ENCODE results near the gene FAM222A. TPM values are rescaled to one million over a fixed set of nuclear protein-coding genes. Genes with fewer than 3 reads are reported as not detected.

The FAM222A gene
- total RNA-seq, 5 donors from 2014 or later (not counting 1 experiment from before 2014, with no cell fraction given): 0.95 to 4.2 (median 1.6) TPM

- POLR2A ChIA-PET: interaction anchor here in 1 of 2 donors (0.6 kb wide), 1 partner anchor 292 kb away, joined by 6 read pairs; no protein-coding TSS in a partner anchor
- H3K4me1 Mint-ChIP-seq: peaks cover 5 to 8% (median 5%) of the 10 kb centered on the region in 3 donors
- no peak overlapping the region for H3K27ac Mint-ChIP-seq
- Histone ChIP-seq H3K4me1 (ENCODE audit: control insufficient read depth in 1 of 2, extremely low read depth in 1 of 2, insufficient read depth in 2 of 2, low read length in 2 of 2) (no peaks in the 10 kb centered on the region), H3K27me3 (replicated peaks in 1 of 2; ENCODE audit: control insufficient read depth in 2 of 2, extremely low read depth in 1 of 2, insufficient read depth in 2 of 2, low read length in 1 of 2) (peaks cover 0 to 16% of the 10 kb centered on the region in 2 experiments), H3K4me3 (ENCODE audit: control insufficient read depth in 1 of 2, extremely low read depth in 1 of 2, low read length in 1 of 2) (no peak overlapping the region), H3K9me3 (no peaks in the 10 kb centered on the region), H3K36me3 (ENCODE audit: control insufficient read depth in 2 of 2, extremely low read depth in 1 of 2, insufficient read depth in 1 of 2, low read length in 1 of 2) (no peaks in the 10 kb centered on the region), H3K27ac (ENCODE audit: low read length) (no peak overlapping the region)
- CTCF ChIA-PET: no interaction called here
- no peaks in the 10 kb centered on the region for H3K9me3 Mint-ChIP-seq
- WGBS (ENCODE audit: insufficient coverage): 73% methylated on average over 8 of the region's 16 CpGs
- DNase-seq: no peak
- no peaks in the 10 kb centered on the region for H3K36me3 Mint-ChIP-seq
- no peak overlapping the region for H3K4me3 Mint-ChIP-seq
- no peak for ATAC-seq (replicated peaks in 1 of 4)
- H3K27me3 Mint-ChIP-seq: no peaks in the 10 kb centered on the region
Measured at GRCh38 chr12:109770104-109770860, 56.7 kb downstream of the FAM222A start.

- ATAC-seq (replicated peaks in 1 of 4) (no peak), DNase-seq (peak in 1 of 35 experiments; percentile 11)
- Histone ChIP-seq H3K27me3 (replicated peaks in 1 of 2; ENCODE audit: control insufficient read depth in 2 of 2, extremely low read depth in 1 of 2, insufficient read depth in 2 of 2, low read length in 1 of 2) (peaks cover 0 to 19% of the 10 kb centered on the region in 2 experiments), H3K9me3 (no peaks in the 10 kb centered on the region), H3K27ac (ENCODE audit: low read length) (no peak overlapping the region), H3K4me1 (ENCODE audit: control insufficient read depth in 1 of 2, extremely low read depth in 1 of 2, insufficient read depth in 2 of 2, low read length in 2 of 2) (no peaks in the 10 kb centered on the region), H3K36me3 (ENCODE audit: control insufficient read depth in 2 of 2, extremely low read depth in 1 of 2, insufficient read depth in 1 of 2, low read length in 1 of 2) (no peaks in the 10 kb centered on the region), H3K4me3 (ENCODE audit: control insufficient read depth in 1 of 2, extremely low read depth in 1 of 2, low read length in 1 of 2) (no peak overlapping the region)
- Mint-ChIP-seq H3K27me3 (no peaks in the 10 kb centered on the region), H3K27ac (no peak overlapping the region), H3K36me3 (no peaks in the 10 kb centered on the region), H3K9me3 (no peaks in the 10 kb centered on the region), H3K4me1 (peaks cover 5 to 8% (median 5%) of the 10 kb centered on the region in 3 donors), H3K4me3 (no peak overlapping the region)
- CTCF ChIA-PET: interaction anchor here in 1 of 2 donors (0.6 kb wide), 1 partner anchor 1295 kb away, joined by 5 read pairs; no protein-coding TSS in a partner anchor
- WGBS (ENCODE audit: insufficient coverage): 83% methylated on average over 14 of the region's 17 CpGs
- POLR2A ChIA-PET: interaction anchor here in 1 of 2 donors (0.6 kb wide), 1 partner anchor 291 kb away, joined by 6 read pairs; no protein-coding TSS in a partner anchor
Measured at GRCh38 chr12:109770861-109771670, 57.4 kb downstream of the FAM222A start.

GRCh38 chr12:109771746-109772621 is 58.4 kb downstream of the FAM222A start:
- peaks cover 5 to 8% (median 5%) of the 10 kb centered on the region in 3 donors for H3K4me1 Mint-ChIP-seq
- H3K4me3 Mint-ChIP-seq: no peak overlapping the region
- H3K27me3 Mint-ChIP-seq: no peaks in the 10 kb centered on the region
- H3K4me3 ChIP-seq (ENCODE audit: control insufficient read depth in 1 of 2, extremely low read depth in 1 of 2, low read length in 1 of 2): no peak overlapping the region
- no peak overlapping the region for H3K27ac ChIP-seq (ENCODE audit: low read length)
- no peaks in the 10 kb centered on the region for H3K4me1 ChIP-seq (ENCODE audit: control insufficient read depth in 1 of 2, extremely low read depth in 1 of 2, insufficient read depth in 2 of 2, low read length in 2 of 2)
- H3K27ac Mint-ChIP-seq: no peak overlapping the region
- CTCF ChIA-PET: interaction anchor here in 1 of 2 donors (0.6 to 1.4 kb wide), 2 partner anchors 279 to 344 kb away, joined by 3 to 4 read pairs; no protein-coding TSS in a partner anchor
- no peaks in the 10 kb centered on the region for H3K36me3 ChIP-seq (ENCODE audit: control insufficient read depth in 2 of 2, extremely low read depth in 1 of 2, insufficient read depth in 1 of 2, low read length in 1 of 2)
- peak in 1 of 35 experiments; percentile 21 for DNase-seq
- peaks cover 0 to 19% of the 10 kb centered on the region in 2 experiments for H3K27me3 ChIP-seq (replicated peaks in 1 of 2; ENCODE audit: control insufficient read depth in 2 of 2, extremely low read depth in 1 of 2, insufficient read depth in 2 of 2, low read length in 1 of 2)
- no peak for ATAC-seq (replicated peaks in 1 of 4)
- POLR2A ChIA-PET: interaction anchor here in 1 of 2 donors (0.5 kb wide), 1 partner anchor 11 kb away, joined by 4 read pairs; no protein-coding TSS in a partner anchor
- H3K36me3 Mint-ChIP-seq: no peaks in the 10 kb centered on the region
- H3K9me3 Mint-ChIP-seq: no peaks in the 10 kb centered on the region
- WGBS (ENCODE audit: insufficient coverage): 69% methylated on average over 7 of the region's 17 CpGs
- no peaks in the 10 kb centered on the region for H3K9me3 ChIP-seq

GRCh38 chr12:109772622-109773321 is 59.1 kb downstream of the FAM222A start:
- WGBS (ENCODE audit: insufficient coverage): 84% methylated on average over 4 of the region's 12 CpGs
- H3K9me3 Mint-ChIP-seq: no peaks in the 10 kb centered on the region
- ATAC-seq (replicated peaks in 1 of 4) (no peak), DNase-seq (peak in 1 of 35 experiments; percentile 5)
- H3K36me3 Mint-ChIP-seq: no peaks in the 10 kb centered on the region
- H3K4me3 Mint-ChIP-seq: no peak overlapping the region
- ChIA-PET POLR2A (no interaction called here), CTCF (interaction anchor here in 1 of 2 donors (0.6 to 1.4 kb wide), 2 partner anchors 114 to 345 kb away, joined by 3 read pairs; no protein-coding TSS in a partner anchor)
- peaks cover 0 to 19% of the 10 kb centered on the region in 2 experiments for H3K27me3 ChIP-seq (replicated peaks in 1 of 2; ENCODE audit: control insufficient read depth in 2 of 2, extremely low read depth in 1 of 2, insufficient read depth in 2 of 2, low read length in 1 of 2)
- H3K9me3 ChIP-seq: no peaks in the 10 kb centered on the region
- no peak overlapping the region for H3K27ac ChIP-seq (ENCODE audit: low read length)
- no peaks in the 10 kb centered on the region for H3K4me1 ChIP-seq (ENCODE audit: control insufficient read depth in 1 of 2, extremely low read depth in 1 of 2, insufficient read depth in 2 of 2, low read length in 2 of 2)
- H3K4me1 Mint-ChIP-seq: peaks cover 11 to 14% (median 11%) of the 10 kb centered on the region in 3 donors
- H3K4me3 ChIP-seq (ENCODE audit: control insufficient read depth in 1 of 2, extremely low read depth in 1 of 2, low read length in 1 of 2): no peak overlapping the region
- H3K27ac Mint-ChIP-seq: no peak overlapping the region
- no peaks in the 10 kb centered on the region for H3K36me3 ChIP-seq (ENCODE audit: control insufficient read depth in 2 of 2, extremely low read depth in 1 of 2, insufficient read depth in 1 of 2, low read length in 1 of 2)
- H3K27me3 Mint-ChIP-seq: no peaks in the 10 kb centered on the region

GRCh38 chr12:109773384-109774011 is 59.9 kb downstream of the FAM222A start:
- CTCF ChIA-PET: interaction anchor here (0.6 to 1.8 kb wide), 3 partner anchors 115 to 346 kb away, joined by 3 to 8 read pairs (median 3); no protein-coding TSS in a partner anchor
- peaks cover 11 to 14% (median 12%) of the 10 kb centered on the region in 3 donors for H3K4me1 Mint-ChIP-seq

More at GRCh38 chr12:109773384-109774011, 59.9 kb downstream of the FAM222A start:
- DNase-seq (no peak), ATAC-seq (replicated peaks in 1 of 4) (no peak)
- POLR2A ChIA-PET: no interaction called here
- Histone ChIP-seq H3K9me3 (no peaks in the 10 kb centered on the region), H3K27ac (ENCODE audit: low read length) (no peak overlapping the region), H3K4me1 (ENCODE audit: control insufficient read depth in 1 of 2, extremely low read depth in 1 of 2, insufficient read depth in 2 of 2, low read length in 2 of 2) (no peaks in the 10 kb centered on the region), H3K4me3 (ENCODE audit: control insufficient read depth in 1 of 2, extremely low read depth in 1 of 2, low read length in 1 of 2) (no peak overlapping the region), H3K36me3 (ENCODE audit: control insufficient read depth in 2 of 2, extremely low read depth in 1 of 2, insufficient read depth in 1 of 2, low read length in 1 of 2) (no peaks in the 10 kb centered on the region), H3K27me3 (replicated peaks in 1 of 2; ENCODE audit: control insufficient read depth in 2 of 2, extremely low read depth in 1 of 2, insufficient read depth in 2 of 2, low read length in 1 of 2) (peaks cover 0 to 19% of the 10 kb centered on the region in 2 experiments)
- H3K36me3 Mint-ChIP-seq: no peaks in the 10 kb centered on the region
- H3K27me3 Mint-ChIP-seq: no peaks in the 10 kb centered on the region
- H3K4me3 Mint-ChIP-seq: no peak overlapping the region
- WGBS (ENCODE audit: insufficient coverage): 31% methylated on average over 12 of the region's 21 CpGs
- no peak overlapping the region for H3K27ac Mint-ChIP-seq
- H3K9me3 Mint-ChIP-seq: no peaks in the 10 kb centered on the region
